Measurements from ENCODE around the gene PBXIP1. TPM values are rescaled to one million over a fixed set of nuclear protein-coding genes. Genes with fewer than 3 reads are reported as not detected.
A peak's percentile ranks its signal among the peaks of the same experiment; 100 is the strongest.

Gene PBXIP1
- 100 to 1,000 TPM in 1 of 2 donors, 10 to 100 TPM in 1; 81.4 to 101 TPM for total RNA-seq

- peak; percentile 89 for DNase-seq (ENCODE audit: low spot score)
- peak within 1 kb of the TSS; percentile 73 to 84 for H3K27ac ChIP-seq
- peaks cover 0 to 55% of the 10 kb centered on the region in 2 donors for H3K4me1 ChIP-seq
- H3K36me3 ChIP-seq: peaks cover 21% of the 10 kb centered on the region
- H3K9me3 ChIP-seq: no peaks in the 10 kb centered on the region
- peak within 1 kb of the TSS; percentile 52 to 60 for H3K4me3 ChIP-seq
- H3K27me3 ChIP-seq: no peaks in the 10 kb centered on the region
- TF ChIP-seq CTCF (IDR thresholded peaks at IDR 0.05): peak in 1 of 2 donors; percentile 8
These were observed at the start of gene PBXIP1 for GRCh38 chr1:154955718-154956543. TSS of gene PBXIP1 (minus strand) at chr1:154956099. CDS start at chr1:154953721, 2,378 bp downstream.

- DNase-seq (ENCODE audit: low spot score): peak; percentile 84
- H3K4me3 ChIP-seq: peak overlapping the region in 1 of 2 donors; percentile 87
- H3K4me1 ChIP-seq: peaks cover 0 to 68% of the 10 kb centered on the region in 2 donors
- H3K27ac ChIP-seq: peak overlapping the region; percentile 98 to 99
- H3K27me3 ChIP-seq: no peaks in the 10 kb centered on the region
- TF ChIP-seq CTCF (IDR thresholded peaks at IDR 0.05): no peak
- no peaks in the 10 kb centered on the region for H3K36me3 ChIP-seq
- no peaks in the 10 kb centered on the region for H3K9me3 ChIP-seq
These were observed 49.4 kb upstream of the PBXIP1 start for GRCh38 chr1:155005076-155006011.

- no peak for TF ChIP-seq CTCF (IDR thresholded peaks at IDR 0.05)
- DNase-seq (ENCODE audit: low spot score): no peak
These were observed 48.6 kb upstream of the PBXIP1 start for GRCh38 chr1:155004352-155005075.

GRCh38 chr1:155003766-155004351 lies 48.0 kb upstream of the PBXIP1 start:
- Histone ChIP-seq H3K27ac (peak overlapping the region; percentile 98 to 99), H3K4me3 (peak overlapping the region; percentile 87 to 92), H3K4me1 (peaks cover 0 to 68% of the 10 kb centered on the region in 2 donors), H3K9me3 (no peaks in the 10 kb centered on the region), H3K36me3 (no peaks in the 10 kb centered on the region), H3K27me3 (no peaks in the 10 kb centered on the region)
- TF ChIP-seq CTCF (IDR thresholded peaks at IDR 0.05): no peak
- peak; percentile 79 for DNase-seq (ENCODE audit: low spot score)

More at GRCh38 chr1:155004352-155005075, 48.6 kb upstream of the PBXIP1 start:
- Histone ChIP-seq H3K4me3 (peak overlapping the region; percentile 87 to 92), H3K27ac (peak overlapping the region; percentile 98 to 99), H3K4me1 (peaks cover 0 to 68% of the 10 kb centered on the region in 2 donors), H3K36me3 (no peaks in the 10 kb centered on the region), H3K9me3 (no peaks in the 10 kb centered on the region), H3K27me3 (no peaks in the 10 kb centered on the region)
